LHCN-M2 (cell line): Measurements from ENCODE around the gene TUBB2B. TPM values are rescaled to one million over a fixed set of nuclear protein-coding genes. Genes with fewer than 3 reads are reported as not detected.

ENCODE experiments used
- DNase-seq: peaks from one replicate; pipeline ENCODE4 v3.0.0-alpha.2; 2012; ENCODE audit warnings: low read depth
- total RNA-seq: library from RNA; depleted of rRNA; stranded (reverse); fragments of >200 nt; gene quantifications from 2 replicates; pipeline ENCODE4 v1.2.3, GENCODE V29; 2014

The TUBB2B gene
- total RNA-seq, 1 experiment from 2014 or later = 31.3 TPM

- DNase-seq = no peak
Measured at GRCh38 chr6:3233904-3234303, 6.5 kb upstream of the TUBB2B start.

GRCh38 chr6:3233321-3233720 is 5.9 kb upstream of the TUBB2B start:
- DNase-seq = no peak

- DNase-seq = no peak
Measured at GRCh38 chr6:3232017-3232945, 4.8 kb upstream of the TUBB2B start.

GRCh38 chr6:3231247-3232016 is 4.0 kb upstream of the TUBB2B start:
- DNase-seq = peak; percentile 82

GRCh38 chr6:3230900-3231246 is 3.4 kb upstream of the TUBB2B start:
- peak; percentile 59 for DNase-seq

- no peak for DNase-seq
Measured at GRCh38 chr6:3230256-3230882, 2.9 kb upstream of the TUBB2B start.

- no peak for DNase-seq
Measured at GRCh38 chr6:3229566-3230178, 2.2 kb upstream of the TUBB2B start.

GRCh38 chr6:3228771-3229565 is 1.5 kb upstream of the TUBB2B start:
- no peak for DNase-seq

- DNase-seq = no peak
Measured at GRCh38 chr6:3228046-3228671, 706 bp upstream of the TUBB2B start.

GRCh38 chr6:3226481-3227362 is 731 bp downstream of the TUBB2B start:
- DNase-seq = no peak

- DNase-seq = no peak
Measured at GRCh38 chr6:3226042-3226441, 1.4 kb downstream of the TUBB2B start.

- DNase-seq = no peak
Measured at GRCh38 chr6:3222506-3223038, 4.9 kb downstream of the TUBB2B start.

- DNase-seq = no peak
Measured at GRCh38 chr6:3221578-3221977, 5.9 kb downstream of the TUBB2B start.

- no peak for DNase-seq
Measured at GRCh38 chr6:3220366-3220765, 7.1 kb downstream of the TUBB2B start.

- no peak for DNase-seq
Measured at GRCh38 chr6:3218266-3218665, 9.2 kb downstream of the TUBB2B start.

GRCh38 chr6:3217286-3217685 is 10.2 kb downstream of the TUBB2B start:
- no peak for DNase-seq

- peak; percentile 44 for DNase-seq
Measured at GRCh38 chr6:3214898-3215297, 12.6 kb downstream of the TUBB2B start.

GRCh38 chr6:3213334-3213695 is 14.1 kb downstream of the TUBB2B start:
- DNase-seq = no peak

- DNase-seq = no peak
Measured at GRCh38 chr6:3212261-3212660, 15.2 kb downstream of the TUBB2B start.
